ENCODE results near the gene C5orf15.

The C5orf15 gene

DNA sequence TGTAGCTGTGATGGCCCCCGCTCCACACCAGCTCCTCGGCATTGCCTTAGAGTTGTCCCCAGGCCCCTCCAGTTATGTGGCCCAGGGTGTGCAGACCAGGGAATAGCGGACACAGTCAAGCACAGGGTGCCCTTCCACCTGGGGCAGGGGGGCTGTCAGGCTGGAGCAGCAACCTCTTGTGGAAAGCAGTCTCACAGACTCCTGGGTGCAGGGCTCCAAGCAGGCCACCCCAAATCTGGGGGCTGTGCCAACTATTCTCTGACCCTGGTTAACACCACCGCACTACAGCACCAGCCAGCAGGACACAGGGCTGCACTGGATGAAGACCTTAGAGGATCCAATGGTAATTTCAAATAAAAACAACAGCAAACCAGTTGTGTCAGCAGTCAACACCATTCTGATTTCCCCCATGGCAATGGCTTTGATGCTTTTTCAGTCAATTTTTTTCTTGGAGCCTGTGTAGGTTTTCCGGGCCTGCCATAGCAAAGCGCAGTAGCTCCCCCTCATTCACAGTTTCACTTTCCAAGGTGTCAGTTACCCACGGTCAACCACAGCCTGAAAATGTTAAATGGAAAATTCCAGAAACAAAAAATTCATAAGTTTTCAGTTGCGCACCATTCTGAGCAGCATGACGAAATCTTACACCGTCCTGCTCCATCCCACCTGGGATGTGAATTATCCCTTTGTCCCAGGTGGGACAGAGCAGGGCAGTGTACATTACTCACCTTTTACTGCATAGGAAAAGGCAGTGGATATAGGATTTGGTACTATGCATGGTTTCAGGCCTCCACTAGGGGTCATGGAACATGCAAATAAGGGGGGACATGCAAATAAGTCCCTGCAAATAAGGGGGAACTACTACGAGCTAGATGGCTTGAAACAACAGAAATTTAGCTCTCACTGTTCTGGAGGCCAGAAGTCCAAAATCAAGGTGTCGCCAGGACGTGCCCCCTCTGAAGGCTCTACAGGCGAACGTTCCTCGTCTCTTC is 49.0 kb downstream of the C5orf15 start:
- no peak for DNase-seq

DNA sequence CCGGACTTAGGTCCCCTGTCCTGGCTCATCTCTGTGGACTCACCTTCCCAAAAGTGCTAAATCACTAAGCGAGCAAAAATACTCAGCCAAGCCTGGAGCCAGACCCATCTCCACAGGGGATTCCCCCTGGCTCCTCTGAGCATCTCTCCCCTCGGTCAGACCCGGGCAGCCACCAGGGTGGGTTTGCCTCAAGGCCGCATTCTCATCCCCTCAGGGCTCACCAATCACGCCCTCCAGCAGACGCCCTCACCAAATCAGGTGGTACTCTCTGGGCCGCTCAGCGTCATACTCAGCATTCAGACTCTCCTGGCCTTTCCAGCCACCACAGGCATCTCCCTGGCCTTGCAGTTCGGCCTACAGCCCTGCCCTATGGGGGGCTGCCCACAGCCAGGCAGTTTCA is 49.7 kb downstream of the C5orf15 start:
- no peak for DNase-seq

DNA sequence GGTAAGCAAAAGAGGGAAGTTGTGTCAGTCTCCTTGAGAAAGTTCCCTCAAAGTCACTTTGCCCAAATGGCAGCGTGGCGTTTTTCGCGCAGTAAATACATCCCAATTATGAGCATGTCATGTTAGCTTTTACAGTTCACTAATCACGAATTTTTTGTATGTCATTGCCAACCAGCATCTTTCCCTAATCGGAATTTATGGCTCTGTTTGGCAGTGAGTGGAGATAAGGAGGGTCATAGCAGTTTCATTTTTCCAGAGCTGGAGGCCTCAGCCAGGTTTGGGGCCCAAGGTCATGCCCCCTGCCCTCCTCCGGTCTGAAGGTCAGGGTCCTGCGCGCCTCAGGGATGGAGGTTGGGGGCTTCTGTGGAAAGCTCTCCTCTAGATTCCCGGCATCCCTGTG is 50.1 kb downstream of the C5orf15 start:
- no peak for DNase-seq

DNA sequence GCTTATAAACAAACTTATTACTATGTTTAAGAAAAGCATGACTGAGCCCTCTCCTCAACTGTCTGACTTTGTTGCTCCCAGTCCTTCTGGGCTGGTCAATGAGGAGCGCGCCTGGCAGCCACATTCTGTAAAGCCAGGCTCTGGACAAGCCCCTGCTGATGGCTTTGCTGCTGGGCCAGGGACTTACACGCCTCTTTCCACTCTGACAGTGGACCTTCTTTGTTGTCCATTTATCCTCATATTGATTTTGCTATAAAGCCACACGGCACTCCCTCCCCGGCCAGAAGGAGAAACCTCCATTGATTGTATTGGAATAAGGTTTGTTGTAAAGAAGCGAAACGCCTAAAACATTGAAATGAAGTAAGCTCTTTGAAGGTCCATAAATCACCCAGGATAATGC is 50.6 kb downstream of the C5orf15 start:
- no peak for DNase-seq

DNA sequence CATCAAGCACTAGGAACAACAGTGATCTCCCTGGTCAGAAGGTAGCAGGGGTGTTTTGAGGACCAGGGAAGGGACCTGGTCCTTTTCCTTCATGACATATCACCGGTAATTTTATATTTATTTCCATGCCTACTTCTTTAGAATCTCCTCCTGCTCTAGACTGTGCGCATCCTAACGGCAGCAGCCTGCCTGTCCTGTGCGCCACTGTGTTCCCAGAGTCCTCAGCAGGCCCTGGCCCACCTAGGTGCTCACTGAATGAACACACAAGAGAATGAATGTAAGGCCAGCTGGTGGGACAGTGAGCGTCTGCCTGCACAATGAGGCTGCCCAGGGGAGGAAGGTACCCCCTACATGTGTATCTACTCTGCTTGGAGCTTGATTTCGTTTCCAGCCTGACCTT is 51.5 kb downstream of the C5orf15 start:
- no peak for DNase-seq

DNA sequence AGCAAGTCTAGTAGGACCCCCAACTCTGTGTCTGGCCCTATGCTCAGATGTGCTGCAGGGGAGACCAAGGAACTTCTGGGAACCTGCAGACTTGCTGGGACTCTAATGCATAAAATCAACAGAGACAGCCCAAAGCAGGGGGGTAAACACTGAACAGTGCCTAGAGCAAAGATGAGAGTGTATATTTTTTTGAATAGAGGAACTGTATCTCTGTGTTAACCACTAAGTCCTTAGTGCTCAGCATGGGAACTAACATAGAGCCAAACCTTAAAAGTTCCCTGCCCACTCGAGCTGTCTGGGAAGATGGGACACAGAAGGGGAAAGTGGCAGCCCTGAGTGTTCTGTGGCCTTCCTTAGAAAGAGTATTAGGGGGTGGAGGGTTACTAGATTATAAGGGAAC is 51.9 kb downstream of the C5orf15 start:
- DNase-seq: no peak

DNA sequence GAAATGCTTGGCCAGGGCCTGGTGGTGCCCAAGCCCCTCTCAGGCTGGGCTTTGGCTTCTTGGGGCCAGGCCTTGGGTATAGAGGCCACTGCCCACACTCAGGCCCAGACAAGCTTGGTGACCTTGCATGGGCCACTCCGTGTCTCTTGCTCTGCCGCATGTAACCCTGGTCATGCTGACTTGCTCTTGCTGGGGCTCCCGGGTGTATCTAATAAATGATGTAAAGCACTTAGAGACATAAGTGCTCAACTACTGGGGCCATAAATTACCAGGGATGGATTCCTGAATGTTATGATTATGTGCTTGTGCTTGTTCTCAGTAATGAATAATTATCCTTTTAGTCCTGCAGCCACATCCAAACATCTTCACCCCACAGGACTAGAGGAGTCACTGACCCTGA is 54.0 kb downstream of the C5orf15 start:
- DNase-seq: no peak

DNA sequence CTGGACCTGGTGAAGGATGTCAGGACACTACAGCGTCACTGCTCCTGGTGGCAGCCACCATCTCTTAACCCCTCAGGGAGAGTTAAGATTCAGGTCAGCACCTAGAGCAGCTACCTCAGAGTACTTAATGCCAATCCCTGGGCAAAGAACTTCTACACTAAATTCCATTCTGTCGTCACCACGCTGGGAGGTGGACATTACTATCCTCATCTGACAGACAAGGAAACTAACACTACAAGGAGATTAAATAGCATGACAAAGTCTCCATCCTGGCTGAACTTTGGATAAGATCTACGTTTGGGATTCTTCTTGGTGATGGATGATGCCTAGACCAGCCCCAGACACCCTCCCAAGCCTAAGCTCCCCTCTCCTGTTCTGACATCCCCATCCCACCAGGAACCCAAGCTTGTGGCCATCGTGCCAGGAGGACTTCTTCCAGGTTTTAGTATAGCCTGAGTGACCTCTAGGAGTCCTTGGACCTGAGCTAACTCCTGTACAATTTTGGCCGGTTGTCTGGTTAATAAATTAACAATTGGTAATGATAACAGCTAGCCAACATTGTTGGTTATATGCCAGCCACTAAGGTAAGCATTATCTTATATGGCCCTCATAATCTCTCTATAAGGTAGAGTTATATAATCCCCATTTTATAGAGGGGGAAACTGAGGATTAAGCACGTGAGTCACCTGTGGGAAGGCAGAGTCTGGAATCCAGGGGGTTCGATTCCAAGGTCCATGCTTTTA is 54.8 kb downstream of the C5orf15 start:
- DNase-seq: no peak

DNA sequence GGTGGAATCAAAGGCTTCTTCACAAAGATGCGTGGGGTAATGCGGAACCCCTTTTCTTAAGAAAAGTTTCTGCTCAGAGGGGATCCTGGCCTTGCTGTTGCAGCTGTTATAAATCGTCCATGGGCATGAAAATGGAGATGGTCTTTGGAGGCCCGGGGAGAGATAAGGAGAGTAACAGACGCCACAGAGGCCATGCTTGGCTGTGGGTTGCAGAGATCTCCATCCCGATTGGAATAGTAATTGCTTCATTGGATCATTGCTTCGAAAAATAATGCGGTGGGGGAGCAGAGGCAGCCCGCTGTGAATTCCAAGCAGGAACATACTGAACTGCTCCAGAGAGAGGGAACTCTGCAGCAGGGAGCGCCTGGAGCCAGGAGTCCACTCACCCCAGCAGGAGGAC is 55.5 kb downstream of the C5orf15 start:
- DNase-seq: no peak

DNA sequence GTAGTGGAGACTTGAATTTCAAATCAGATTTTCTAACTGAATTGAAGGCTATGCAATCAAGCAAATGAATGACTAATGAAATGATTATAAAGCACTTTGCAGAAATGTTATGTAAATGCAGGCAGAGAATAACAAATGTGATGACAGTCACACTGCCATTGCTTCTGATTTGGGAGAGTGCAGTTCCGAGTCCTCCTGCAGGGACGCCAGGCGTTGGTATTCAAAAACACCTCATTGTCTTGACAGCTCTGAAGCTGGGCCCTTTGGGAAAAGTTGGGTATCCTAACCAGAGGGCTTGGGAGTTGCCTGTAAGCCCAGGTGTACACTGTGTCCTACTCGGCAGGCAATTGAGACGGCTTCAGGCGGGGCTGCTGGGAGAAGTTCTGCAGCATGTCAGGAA is 57.9 kb downstream of the C5orf15 start:
- DNase-seq: no peak

DNA sequence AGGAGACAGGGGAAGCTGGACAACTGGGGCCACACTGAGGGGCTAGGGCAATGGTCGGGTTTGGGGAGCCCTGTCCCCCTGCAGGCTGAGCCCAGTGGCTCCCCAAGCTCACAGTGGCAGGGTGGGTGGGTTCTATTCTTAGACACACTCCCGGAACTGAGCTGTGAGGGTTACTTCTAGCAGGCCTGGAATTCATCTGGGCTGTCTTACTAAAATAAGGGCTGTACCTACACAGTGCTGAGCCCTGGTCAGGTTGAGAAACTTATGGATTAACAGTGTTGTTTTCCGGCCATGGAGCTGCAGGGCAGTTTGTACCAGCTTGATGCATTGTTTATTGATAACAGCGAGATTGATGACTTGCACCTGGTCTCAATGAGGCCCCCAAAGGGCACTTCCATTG is 58.8 kb downstream of the C5orf15 start:
- DNase-seq: no peak

DNA sequence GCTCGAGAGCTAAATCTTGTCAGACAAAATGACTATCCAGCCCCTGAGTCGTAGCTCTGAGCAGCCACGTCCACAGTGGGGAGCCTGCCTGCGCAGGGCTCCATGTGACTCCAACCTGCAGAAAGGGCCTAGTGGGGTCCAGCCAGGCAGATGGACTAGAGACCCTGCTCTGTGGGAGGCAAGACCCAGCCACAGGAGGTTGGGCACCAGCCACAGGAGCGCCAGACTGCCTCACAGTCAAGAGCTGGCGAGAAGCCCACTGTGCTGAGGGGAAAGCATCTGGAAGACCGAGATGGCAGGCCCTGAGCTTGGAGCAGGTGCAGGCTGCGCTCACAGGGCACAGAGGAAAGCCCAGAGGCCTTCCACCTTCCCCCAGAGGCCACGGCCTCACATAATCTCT is 61.4 kb downstream of the C5orf15 start:
- no peak for DNase-seq

DNA sequence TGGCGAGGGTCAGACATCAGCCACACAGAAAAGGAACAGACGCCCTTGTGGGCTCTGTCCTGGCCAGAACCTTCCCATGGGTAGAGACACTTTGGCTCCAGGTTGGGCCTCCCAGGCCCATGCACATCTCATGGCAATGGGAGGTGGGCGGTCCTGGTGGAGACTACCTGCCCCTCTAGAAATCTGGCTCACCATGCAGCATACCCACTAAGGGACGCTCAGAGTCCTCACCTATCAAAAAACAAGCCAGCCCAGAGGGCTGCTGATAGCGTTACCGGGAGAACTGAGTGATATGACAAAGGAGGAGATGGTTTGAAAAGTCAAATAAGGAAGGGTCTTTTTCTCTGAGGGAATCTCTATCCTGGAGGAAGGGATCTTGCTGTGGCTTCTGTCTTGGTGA is 62.1 kb downstream of the C5orf15 start:
- no peak for DNase-seq

Data from NCI-H510A (cell line).